HG02884 (cell line): ENCODE measurements around the gene GPR142.

ENCODE experiments used
- ATAC-seq: cut with Tn5 transposase; IDR thresholded peaks from one replicate; pipeline ENCODE4 v1.9.1; 2021; ENCODE audit warnings: mild to moderate bottlenecking, moderate library complexity; ENCODE audit not compliant: unreplicated experiment

Gene GPR142

GRCh38 chr17:74417178-74418045 is 50.1 kb downstream of the GPR142 start:
- no peak for ATAC-seq

GRCh38 chr17:74419928-74420411 is 52.7 kb downstream of the GPR142 start:
- no peak for ATAC-seq
